Measurements from ENCODE around the gene FERMT2. TPM values are rescaled to one million over a fixed set of nuclear protein-coding genes. Genes with fewer than 3 reads are reported as not detected.

FERMT2 gene
- total and polyA plus RNA-seq, 2 donors (not counting 1 experiment from before 2014, with no cell fraction given) = 0.05 TPM; not detected in 1

DNA sequence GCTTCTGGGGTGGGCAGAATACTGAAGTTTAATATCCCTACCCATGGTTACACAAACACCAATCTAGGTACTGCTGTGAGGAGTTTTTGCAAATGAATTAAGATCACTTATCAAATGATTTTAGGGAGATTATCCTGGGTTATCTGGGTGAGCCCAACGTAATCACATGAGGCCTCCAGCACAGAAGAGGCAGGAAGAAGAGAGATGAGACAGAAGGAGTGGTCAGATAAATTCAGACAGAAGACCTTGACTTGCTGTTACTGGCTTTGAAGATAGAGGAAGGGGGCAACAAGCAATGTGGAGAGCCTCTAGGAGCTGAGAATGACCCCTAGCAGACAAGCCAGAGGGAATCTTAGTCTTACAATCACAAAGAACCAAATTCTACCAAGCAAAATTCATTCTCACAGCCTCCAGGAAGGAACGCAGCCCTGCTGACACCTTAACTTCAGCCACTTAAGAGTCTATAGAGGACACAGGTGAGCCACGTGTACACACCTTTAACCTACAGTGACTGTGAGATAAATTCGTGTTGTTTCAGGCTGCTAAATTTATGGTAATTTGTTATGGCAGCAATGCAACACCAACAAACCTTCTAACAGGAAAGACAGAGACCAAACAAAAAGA is 49.4 kb downstream of the FERMT2 start:
- Histone ChIP-seq H4K20me1 (ENCODE audit: control insufficient read depth, insufficient read depth, low read length, poor library complexity, severe bottlenecking) (no peaks in the 10 kb centered on the region), H3K9me3 (ENCODE audit: control extremely low read depth in 1 of 3, control insufficient read depth in 2 of 3, insufficient read depth in 1 of 3, low read length in 2 of 3) (no peaks in the 10 kb centered on the region), H3K4me3 (ENCODE audit: control extremely low read depth in 1 of 5, extremely low read depth in 1 of 5, insufficient read depth in 1 of 5, low read depth in 2 of 5, low read length in 4 of 5) (no peak overlapping the region), H3K27me3 (replicated peaks in 1 of 4; ENCODE audit: control extremely low read depth in 1 of 4, control insufficient read depth in 3 of 4, insufficient read depth in 4 of 4, low read length in 3 of 4) (no peaks in the 10 kb centered on the region), H2AFZ (ENCODE audit: insufficient read depth, low read depth, low read length, poor library complexity, severe bottlenecking) (no peak overlapping the region), H3K36me3 (replicated peaks in 1 of 2; ENCODE audit: control extremely low read depth in 1 of 2, control insufficient read depth in 1 of 2, extremely low read depth in 1 of 2, insufficient read depth in 2 of 2, low read length in 1 of 2) (no peaks in the 10 kb centered on the region), H3K4me2 (replicated peaks; ENCODE audit: low read depth, low read length, poor library complexity, severe bottlenecking) (no peak overlapping the region), H3K27ac (ENCODE audit: low read length in 2 of 2) (no peak overlapping the region), H3K9ac (ENCODE audit: low read length) (no peak overlapping the region), H3K79me2 (ENCODE audit: control insufficient read depth, insufficient read depth, low read length) (no peaks in the 10 kb centered on the region), H3K4me1 (ENCODE audit: control insufficient read depth in 2 of 2, insufficient read depth in 2 of 2, low read length in 2 of 2) (no peaks in the 10 kb centered on the region)
- Mint-ChIP-seq H3K4me1 (no peaks in the 10 kb centered on the region), H3K27me3 (peaks cover 8% of the 10 kb centered on the region), H3K27ac (no peak overlapping the region), H3K4me3 (no peak overlapping the region), H3K9me3 (ENCODE audit: insufficient read depth) (no peaks in the 10 kb centered on the region)
- ChIA-PET POLR2A (no interaction called here), CTCF (no interaction called here)
- DNase-seq (no peak), ATAC-seq (ENCODE audit: low read depth) (no peak)
- intact Hi-C loops (cut with micrococcal nuclease) = no loop called here
- WGBS (ENCODE audit: insufficient coverage) = 50% methylated on average over 2 of the region's 4 CpGs
- no peak for TF ChIP-seq EZH2 (IDR thresholded peaks at IDR 0.05; ENCODE audit: borderline replicate concordance, insufficient read depth, low read depth, low read length, poor library complexity, severe bottlenecking)
- TF ChIP-seq, protein P1, sequence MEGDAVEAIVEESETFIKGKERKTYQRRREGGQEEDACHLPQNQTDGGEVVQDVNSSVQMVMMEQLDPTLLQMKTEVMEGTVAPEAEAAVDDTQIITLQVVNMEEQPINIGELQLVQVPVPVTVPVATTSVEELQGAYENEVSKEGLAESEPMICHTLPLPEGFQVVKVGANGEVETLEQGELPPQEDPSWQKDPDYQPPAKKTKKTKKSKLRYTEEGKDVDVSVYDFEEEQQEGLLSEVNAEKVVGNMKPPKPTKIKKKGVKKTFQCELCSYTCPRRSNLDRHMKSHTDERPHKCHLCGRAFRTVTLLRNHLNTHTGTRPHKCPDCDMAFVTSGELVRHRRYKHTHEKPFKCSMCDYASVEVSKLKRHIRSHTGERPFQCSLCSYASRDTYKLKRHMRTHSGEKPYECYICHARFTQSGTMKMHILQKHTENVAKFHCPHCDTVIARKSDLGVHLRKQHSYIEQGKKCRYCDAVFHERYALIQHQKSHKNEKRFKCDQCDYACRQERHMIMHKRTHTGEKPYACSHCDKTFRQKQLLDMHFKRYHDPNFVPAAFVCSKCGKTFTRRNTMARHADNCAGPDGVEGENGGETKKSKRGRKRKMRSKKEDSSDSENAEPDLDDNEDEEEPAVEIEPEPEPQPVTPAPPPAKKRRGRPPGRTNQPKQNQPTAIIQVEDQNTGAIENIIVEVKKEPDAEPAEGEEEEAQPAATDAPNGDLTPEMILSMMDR (IDR thresholded peaks at IDR 0.05) = no peak

DNA sequence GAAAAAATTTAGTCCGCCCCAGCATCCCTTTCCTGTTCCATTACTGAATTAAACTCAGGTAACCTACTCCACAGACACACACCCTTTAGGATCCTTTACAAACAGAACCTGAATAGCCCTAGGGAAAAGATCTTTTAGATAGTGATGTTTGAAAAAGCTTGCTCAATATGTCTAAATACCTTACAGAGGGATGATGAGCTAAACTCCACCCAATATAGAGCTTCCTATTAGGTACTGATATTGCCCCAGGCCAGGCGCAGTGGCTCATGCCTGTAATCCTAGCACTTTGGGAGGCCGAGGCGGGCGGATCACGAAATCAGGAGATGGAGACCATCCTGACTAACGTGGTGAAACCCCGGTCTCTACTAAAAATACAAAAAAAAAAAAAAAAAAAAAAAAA is 50.1 kb downstream of the FERMT2 start:
- H3K27me3 ChIP-seq (replicated peaks in 1 of 4; ENCODE audit: control extremely low read depth in 1 of 4, control insufficient read depth in 3 of 4, insufficient read depth in 4 of 4, low read length in 3 of 4) = no peaks in the 10 kb centered on the region
- no peaks in the 10 kb centered on the region for H3K9me3 ChIP-seq (ENCODE audit: control extremely low read depth in 1 of 3, control insufficient read depth in 2 of 3, insufficient read depth in 1 of 3, low read length in 2 of 3)
- H3K4me2 ChIP-seq (replicated peaks; ENCODE audit: low read depth, low read length, poor library complexity, severe bottlenecking) = no peak overlapping the region
- no peak for TF ChIP-seq EZH2 (IDR thresholded peaks at IDR 0.05; ENCODE audit: borderline replicate concordance, insufficient read depth, low read depth, low read length, poor library complexity, severe bottlenecking)
- TF ChIP-seq, protein P1 (IDR thresholded peaks at IDR 0.05) = no peak
- no peak overlapping the region for H3K4me3 ChIP-seq (ENCODE audit: control extremely low read depth in 1 of 5, extremely low read depth in 1 of 5, insufficient read depth in 1 of 5, low read depth in 2 of 5, low read length in 4 of 5)
- H2AFZ ChIP-seq (ENCODE audit: insufficient read depth, low read depth, low read length, poor library complexity, severe bottlenecking) = no peak overlapping the region
- intact Hi-C loops (cut with micrococcal nuclease) = no loop called here
- no peak overlapping the region for H3K27ac ChIP-seq (ENCODE audit: low read length in 2 of 2)
- no peaks in the 10 kb centered on the region for H3K79me2 ChIP-seq (ENCODE audit: control insufficient read depth, insufficient read depth, low read length)
- H4K20me1 ChIP-seq (ENCODE audit: control insufficient read depth, insufficient read depth, low read length, poor library complexity, severe bottlenecking) = no peaks in the 10 kb centered on the region
- no peak overlapping the region for H3K4me3 Mint-ChIP-seq
- H3K9ac ChIP-seq (ENCODE audit: low read length) = no peak overlapping the region
- peaks cover 8% of the 10 kb centered on the region for H3K27me3 Mint-ChIP-seq
- no peaks in the 10 kb centered on the region for H3K4me1 Mint-ChIP-seq
- no peaks in the 10 kb centered on the region for H3K4me1 ChIP-seq (ENCODE audit: control insufficient read depth in 2 of 2, insufficient read depth in 2 of 2, low read length in 2 of 2)
- CTCF ChIA-PET = no interaction called here
- ATAC-seq (ENCODE audit: low read depth) = no peak
- no peaks in the 10 kb centered on the region for H3K9me3 Mint-ChIP-seq (ENCODE audit: insufficient read depth)
- POLR2A ChIA-PET = no interaction called here
- H3K36me3 ChIP-seq (replicated peaks in 1 of 2; ENCODE audit: control extremely low read depth in 1 of 2, control insufficient read depth in 1 of 2, extremely low read depth in 1 of 2, insufficient read depth in 2 of 2, low read length in 1 of 2) = no peaks in the 10 kb centered on the region
- 88% methylated on average over 1 of the region's 8 CpGs for WGBS (ENCODE audit: insufficient coverage)
- H3K27ac Mint-ChIP-seq = no peak overlapping the region
- no peak for DNase-seq

Data from B cell (primary cell).